ENCODE results near the gene ITPR2.
"Not testable (repeated sequence)": the region's sequence is repeated elsewhere in the genome, so short reads cannot be mapped to it uniquely, and the experiment has no call there.

ITPR2 gene

DNA sequence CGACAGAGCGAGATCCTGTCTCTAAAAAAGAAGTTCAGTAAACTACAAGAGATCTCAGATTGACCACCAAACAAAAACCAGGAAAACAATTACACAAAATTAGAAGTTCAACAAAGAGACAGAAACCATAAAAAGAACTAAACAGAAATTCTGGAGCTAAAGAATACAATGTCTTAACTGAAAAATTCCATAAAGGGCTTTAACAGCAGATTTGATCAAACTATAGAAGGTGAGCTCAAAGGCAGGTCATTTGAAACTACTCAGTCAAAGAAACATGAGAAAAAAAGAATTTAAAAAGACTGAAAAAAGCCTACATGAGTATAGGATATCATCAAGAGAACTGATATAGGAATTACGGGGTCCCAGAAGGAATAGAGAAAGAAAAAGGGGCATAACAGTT, 71.2 kb downstream of the ITPR2 start:
- DNase-seq (ENCODE audit: low read depth) = no peak
- no peak overlapping the region for H3K4me3 ChIP-seq (ENCODE audit: control insufficient read depth, low read depth, low read length)
- TF ChIP-seq CTCF (conservative IDR thresholded peaks at IDR 0.05; ENCODE audit: control insufficient read depth, insufficient read depth, low read depth, low read length) = no peak

DNA sequence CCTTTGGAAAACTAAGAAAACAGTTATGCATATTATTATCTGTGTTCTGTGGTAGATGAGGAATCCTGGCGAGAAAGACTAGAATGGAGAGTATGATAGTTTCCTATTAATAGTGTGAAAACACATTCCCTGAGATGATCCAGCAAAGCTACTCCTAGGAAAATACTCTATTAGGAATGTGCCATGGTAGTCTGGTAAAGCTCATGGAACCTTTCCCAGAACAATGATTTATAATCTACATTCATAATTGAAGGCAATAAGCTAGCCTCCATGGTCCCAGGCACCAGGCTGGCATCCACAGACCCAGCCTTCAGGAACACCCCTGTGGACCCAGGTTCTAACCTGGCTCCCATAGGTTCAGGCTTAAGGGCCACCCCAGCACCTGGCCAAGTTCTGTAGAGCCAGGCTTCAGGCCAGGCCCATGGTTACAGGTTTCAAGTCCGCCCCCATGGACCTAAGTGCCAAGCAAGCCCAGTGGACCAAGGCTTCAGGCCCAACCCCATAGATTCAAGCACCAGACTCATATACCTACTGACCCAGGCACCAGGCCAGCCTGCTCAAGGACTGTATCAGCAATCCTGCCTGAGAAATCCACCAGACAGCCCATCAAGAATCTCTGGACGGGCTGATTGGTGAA, 72.2 kb downstream of the ITPR2 start:
- no peak for DNase-seq (ENCODE audit: low read depth)
- TF ChIP-seq CTCF (conservative IDR thresholded peaks at IDR 0.05; ENCODE audit: control insufficient read depth, insufficient read depth, low read depth, low read length) = no peak
- H3K4me3 ChIP-seq (ENCODE audit: control insufficient read depth, low read depth, low read length) = no peak overlapping the region

DNA sequence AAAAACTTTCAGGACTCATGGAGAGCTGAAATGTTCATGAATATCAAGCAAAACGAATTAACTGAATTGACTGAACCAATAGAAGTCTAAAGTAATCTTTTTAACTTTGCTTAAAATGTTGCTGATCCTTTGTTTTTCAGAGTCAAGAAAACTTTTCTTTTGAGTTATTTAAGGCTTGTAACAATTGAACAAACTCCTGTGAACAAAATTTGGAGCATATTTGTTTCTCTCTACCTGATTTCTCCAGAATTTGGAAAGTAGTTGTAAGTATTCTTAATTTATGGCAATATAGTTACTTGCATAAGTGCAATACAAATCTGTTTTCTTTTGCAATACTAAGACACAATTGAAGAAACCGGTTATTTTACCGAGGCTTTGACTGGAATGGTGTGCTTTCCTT, 77.6 kb downstream of the ITPR2 start:
- not testable (repeated sequence) for H3K4me3 ChIP-seq (ENCODE audit: control insufficient read depth, low read depth, low read length); DNase-seq (ENCODE audit: low read depth)

- no peak overlapping the region for H3K4me3 ChIP-seq (ENCODE audit: control insufficient read depth, low read depth, low read length)
- DNase-seq (ENCODE audit: low read depth) = no peak
- no peak for TF ChIP-seq CTCF (conservative IDR thresholded peaks at IDR 0.05; ENCODE audit: control insufficient read depth, insufficient read depth, low read depth, low read length)
Measured at GRCh38 chr12:26754148-26754547, 78.8 kb downstream of the ITPR2 start.

DNA sequence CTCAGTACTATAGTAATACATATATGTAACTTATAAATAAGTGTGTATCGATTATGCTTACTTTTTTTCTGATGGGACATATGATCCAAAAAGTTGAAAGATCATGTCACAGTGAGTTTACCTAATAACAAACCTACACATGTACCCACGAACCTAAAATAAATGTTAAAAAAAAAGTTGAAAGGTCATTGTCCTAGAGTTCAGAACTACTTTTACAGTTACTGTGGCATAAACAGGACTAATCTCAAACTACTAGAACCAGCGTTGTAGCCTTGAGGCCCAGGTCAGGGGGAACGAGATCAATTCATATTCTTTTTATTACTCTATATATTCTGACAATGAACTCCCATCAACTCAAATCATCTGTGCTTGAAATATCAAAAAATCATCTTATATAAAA, 81.8 kb downstream of the ITPR2 start:
- no peak overlapping the region for H3K4me3 ChIP-seq (ENCODE audit: control insufficient read depth, low read depth, low read length)

GRCh38 chr12:26750531-26751175, 82.3 kb downstream of the ITPR2 start:
- DNase-seq (ENCODE audit: low read depth) = no peak
- H3K4me3 ChIP-seq (ENCODE audit: control insufficient read depth, low read depth, low read length) = no peak overlapping the region
- TF ChIP-seq CTCF (conservative IDR thresholded peaks at IDR 0.05; ENCODE audit: control insufficient read depth, insufficient read depth, low read depth, low read length) = no peak

More for the DNA sequence above, 81.8 kb downstream of the ITPR2 start:
- no peak for TF ChIP-seq CTCF (conservative IDR thresholded peaks at IDR 0.05; ENCODE audit: control insufficient read depth, insufficient read depth, low read depth, low read length)
- DNase-seq (ENCODE audit: low read depth) = no peak

DNA sequence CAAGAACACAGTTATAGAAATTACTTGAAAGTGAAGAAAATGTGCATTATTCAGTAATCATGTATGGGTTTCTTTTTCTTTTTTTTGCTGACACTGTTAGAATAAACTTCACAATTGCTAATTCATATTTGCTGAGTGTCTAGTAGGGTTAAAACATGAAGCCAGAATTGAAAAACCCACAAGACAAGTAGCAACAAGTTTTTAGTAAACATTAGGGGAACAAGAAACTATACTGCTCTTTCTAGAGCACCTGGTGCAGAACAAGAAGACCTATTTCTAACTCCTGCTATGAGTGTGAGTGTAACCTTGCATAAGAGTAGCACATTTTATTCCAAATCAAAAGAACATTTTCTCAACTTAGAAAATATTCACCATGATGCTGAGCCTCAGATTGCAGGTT, 83.2 kb downstream of the ITPR2 start:
- no peak for TF ChIP-seq CTCF (conservative IDR thresholded peaks at IDR 0.05; ENCODE audit: control insufficient read depth, insufficient read depth, low read depth, low read length)
- DNase-seq (ENCODE audit: low read depth) = no peak
- no peak overlapping the region for H3K4me3 ChIP-seq (ENCODE audit: control insufficient read depth, low read depth, low read length)

Measured in fibroblast of mammary gland (primary cell).